Endothelial cell (in vitro differentiated cells): Measurements from ENCODE around the gene OR14I1. TPM values are rescaled to one million over a fixed set of nuclear protein-coding genes. Genes with fewer than 3 reads are reported as not detected.

Source experiments
- DNase-seq: peaks from one replicate; pipeline ENCODE4 v3.0.0; 2021; ENCODE audit warnings: low spot score
- H3K27ac Mint-ChIP-seq: one replicate; pipeline ENCODE4 v1.8.0; 2021; ENCODE audit warnings: mixed read lengths, inconsistent platforms; ENCODE audit not compliant: unreplicated experiment
- H3K27me3 Mint-ChIP-seq: one replicate; pipeline ENCODE4 v1.8.0; 2021; ENCODE audit warnings: mild to moderate bottlenecking, moderate library complexity, mixed read lengths, inconsistent platforms; ENCODE audit not compliant: unreplicated experiment
- H3K36me3 Mint-ChIP-seq: one replicate; pipeline ENCODE4 v1.8.0; 2021; ENCODE audit warnings: mild to moderate bottlenecking, low read depth, mixed read lengths, inconsistent platforms; ENCODE audit not compliant: unreplicated experiment
- H3K4me1 Mint-ChIP-seq: one replicate; pipeline ENCODE4 v1.8.0; 2021; ENCODE audit warnings: mild to moderate bottlenecking, mixed read lengths, inconsistent platforms; ENCODE audit not compliant: unreplicated experiment
- H3K4me3 Mint-ChIP-seq: one replicate; pipeline ENCODE4 v1.8.0; 2021; ENCODE audit warnings: mild to moderate bottlenecking, mixed read lengths, inconsistent platforms; ENCODE audit not compliant: unreplicated experiment
- H3K9me3 Mint-ChIP-seq: one replicate; pipeline ENCODE4 v1.8.0; 2021; ENCODE audit warnings: mixed read lengths, inconsistent platforms; ENCODE audit not compliant: unreplicated experiment
- total RNA-seq: library from RNA; stranded (reverse); fragmentation: NEBNext Ultra II Directional; extraction: Animal tissue kit (Norgen Biotek cat#: 25700); gene quantifications from one replicate; pipeline ENCODE4 v1.2.1, GENCODE V29; 2021; ENCODE audit not compliant: unreplicated experiment
- TF ChIP-seq, protein P1 (sequence below): fragments of 200-600 bp; sonication (generic); IDR thresholded peaks from one replicate; pipeline ENCODE4 v1.5.0; 2021; ENCODE audit warnings: antibody characterized with exemption; ENCODE audit not compliant: unreplicated experiment

Gene OR14I1
- total RNA-seq, 1 donor from 2014 or later, result not detected

DNA sequence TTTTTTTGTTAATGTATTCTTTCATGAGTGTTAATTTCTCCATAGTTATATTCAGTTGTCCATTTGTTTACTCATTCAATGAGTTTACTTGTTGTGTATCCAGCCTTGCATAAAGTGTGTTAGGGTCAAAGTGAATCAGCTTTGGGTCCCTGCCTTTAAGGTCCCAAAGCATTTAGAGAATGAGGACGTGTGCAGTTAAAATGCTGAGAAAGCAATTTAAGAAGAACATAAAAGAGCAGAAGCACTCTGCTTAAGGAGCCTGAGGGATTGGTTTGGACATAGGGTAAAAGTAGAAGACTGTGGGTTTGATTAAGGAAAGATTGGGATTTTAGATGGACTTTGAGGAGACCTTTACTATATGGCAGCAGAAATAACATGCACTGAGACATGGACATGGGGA is 3.5 kb downstream of the OR14I1 start:
- DNase-seq, result no peak
- Mint-ChIP-seq H3K27me3 (peaks cover 5% of the 10 kb centered on the region), H3K36me3 (peaks cover 12% of the 10 kb centered on the region), H3K27ac (no peak overlapping the region), H3K9me3 (peaks cover 27% of the 10 kb centered on the region), H3K4me3 (no peak overlapping the region), H3K4me1 (no peaks in the 10 kb centered on the region)
- TF ChIP-seq, protein P1, sequence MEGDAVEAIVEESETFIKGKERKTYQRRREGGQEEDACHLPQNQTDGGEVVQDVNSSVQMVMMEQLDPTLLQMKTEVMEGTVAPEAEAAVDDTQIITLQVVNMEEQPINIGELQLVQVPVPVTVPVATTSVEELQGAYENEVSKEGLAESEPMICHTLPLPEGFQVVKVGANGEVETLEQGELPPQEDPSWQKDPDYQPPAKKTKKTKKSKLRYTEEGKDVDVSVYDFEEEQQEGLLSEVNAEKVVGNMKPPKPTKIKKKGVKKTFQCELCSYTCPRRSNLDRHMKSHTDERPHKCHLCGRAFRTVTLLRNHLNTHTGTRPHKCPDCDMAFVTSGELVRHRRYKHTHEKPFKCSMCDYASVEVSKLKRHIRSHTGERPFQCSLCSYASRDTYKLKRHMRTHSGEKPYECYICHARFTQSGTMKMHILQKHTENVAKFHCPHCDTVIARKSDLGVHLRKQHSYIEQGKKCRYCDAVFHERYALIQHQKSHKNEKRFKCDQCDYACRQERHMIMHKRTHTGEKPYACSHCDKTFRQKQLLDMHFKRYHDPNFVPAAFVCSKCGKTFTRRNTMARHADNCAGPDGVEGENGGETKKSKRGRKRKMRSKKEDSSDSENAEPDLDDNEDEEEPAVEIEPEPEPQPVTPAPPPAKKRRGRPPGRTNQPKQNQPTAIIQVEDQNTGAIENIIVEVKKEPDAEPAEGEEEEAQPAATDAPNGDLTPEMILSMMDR, result no peak

GRCh38 chr1:248697907-248698306 is 4.7 kb downstream of the OR14I1 start:
- Mint-ChIP-seq H3K9me3 (peaks cover 37% of the 10 kb centered on the region), H3K36me3 (peaks cover 12% of the 10 kb centered on the region), H3K4me1 (no peaks in the 10 kb centered on the region)

GRCh38 chr1:248696774-248697173 is 5.8 kb downstream of the OR14I1 start:
- peaks cover 11% of the 10 kb centered on the region for H3K27me3 Mint-ChIP-seq
- H3K27ac Mint-ChIP-seq, result no peak overlapping the region
- H3K4me3 Mint-ChIP-seq, result no peak overlapping the region
- H3K36me3 Mint-ChIP-seq, result peaks cover 12% of the 10 kb centered on the region
- peaks cover 43% of the 10 kb centered on the region for H3K9me3 Mint-ChIP-seq
- H3K4me1 Mint-ChIP-seq, result no peaks in the 10 kb centered on the region
- TF ChIP-seq, protein P1, result no peak
- no peak for DNase-seq

More at GRCh38 chr1:248697907-248698306, 4.7 kb downstream of the OR14I1 start:
- peaks cover 8% of the 10 kb centered on the region for H3K27me3 Mint-ChIP-seq
- no peak overlapping the region for H3K27ac Mint-ChIP-seq
- DNase-seq, result no peak
- no peak overlapping the region for H3K4me3 Mint-ChIP-seq
- TF ChIP-seq, protein P1, result no peak

GRCh38 chr1:248696261-248696660 is 6.3 kb downstream of the OR14I1 start:
- Mint-ChIP-seq H3K27me3 (peaks cover 12% of the 10 kb centered on the region), H3K4me1 (no peaks in the 10 kb centered on the region), H3K9me3 (peaks cover 45% of the 10 kb centered on the region), H3K36me3 (peaks cover 14% of the 10 kb centered on the region), H3K4me3 (no peak overlapping the region), H3K27ac (no peak overlapping the region)
- TF ChIP-seq, protein P1, result no peak
- DNase-seq, result no peak

DNA sequence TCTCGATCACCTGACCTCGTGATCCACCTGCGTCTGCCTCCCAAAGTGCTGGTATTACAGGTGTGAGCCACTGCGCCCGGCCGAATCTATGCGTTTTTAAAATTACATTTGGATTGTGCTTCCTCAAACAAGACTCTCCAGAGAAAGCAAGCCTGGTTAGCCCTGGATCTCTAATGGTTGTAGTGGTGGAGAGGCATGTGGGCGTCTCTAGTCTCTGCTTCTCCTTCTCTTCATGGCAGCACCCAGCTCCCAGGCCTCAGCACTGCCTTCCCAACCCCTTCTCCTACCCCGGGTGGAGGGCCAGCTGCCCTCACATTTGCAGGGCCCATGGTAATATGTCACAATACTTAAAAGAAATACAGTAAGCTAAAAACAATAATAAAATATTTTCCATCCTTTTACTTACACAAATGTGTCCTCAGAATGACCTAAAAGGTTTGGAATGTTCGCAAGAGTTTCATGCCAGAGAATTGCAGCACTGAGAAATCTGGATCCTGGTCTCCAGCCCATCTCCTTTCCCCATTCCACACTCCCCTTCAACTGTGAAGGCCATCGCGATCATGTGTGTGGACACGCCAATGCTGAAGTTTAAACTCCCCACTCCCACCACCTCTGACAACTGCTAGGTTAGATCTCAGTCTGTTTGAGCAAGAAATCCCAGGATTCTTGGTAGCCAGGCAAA is 7.0 kb downstream of the OR14I1 start:
- peaks cover 16% of the 10 kb centered on the region for H3K27me3 Mint-ChIP-seq
- H3K36me3 Mint-ChIP-seq, result peaks cover 16% of the 10 kb centered on the region
- no peak overlapping the region for H3K27ac Mint-ChIP-seq
- TF ChIP-seq, protein P1, result no peak
- DNase-seq, result no peak
- H3K9me3 Mint-ChIP-seq, result peaks cover 51% of the 10 kb centered on the region
- no peaks in the 10 kb centered on the region for H3K4me1 Mint-ChIP-seq
- H3K4me3 Mint-ChIP-seq, result no peak overlapping the region
